Adrenal gland (tissue), 12 donors: Measurements from ENCODE around the gene NECAB2. TPM values are rescaled to one million over a fixed set of nuclear protein-coding genes. Genes with fewer than 3 reads are reported as not detected.
"Not testable (repeated sequence)": the region's sequence is repeated elsewhere in the genome, so short reads cannot be mapped to it uniquely, and the experiment has no call there.

Experiments used
- DNase-seq, 7 donors: peaks; one replicate each; pipeline ENCODE4 v3.0.0-alpha.2; 2019 to 2020
- H3K27ac ChIP-seq, 5 donors: fragments of 200-600 bp; sonication (generic) in 4 of 5; 1 replicate in 3 of 5; 2 replicates in 2 of 5; pipeline versions ENCODE4 v1.5.1 to v1.8.0; 2016 to 2020; ENCODE audit warnings: mild to moderate bottlenecking in 1 of 5
- H3K27me3 ChIP-seq: fragments of 200-600 bp; 2 replicates; pipeline ENCODE4 v1.8.0; 2021
- H3K36me3 ChIP-seq, 2 donors: fragments of 200-600 bp; replicated peaks in 1 of 2; 1 replicate in 1 of 2; 2 replicates in 1 of 2; pipeline versions ENCODE4 v1.5.1 to v1.8.0; 2018 to 2022
- H3K4me1 ChIP-seq, 2 donors: fragments of 200-600 bp; replicated peaks in 1 of 2; 1 replicate in 1 of 2; 2 replicates in 1 of 2; pipeline versions ENCODE4 v1.5.1 to v1.8.0; 2018 to 2021
- H3K4me3 ChIP-seq, 4 donors: fragments of 200-600 bp; sonication (generic) in 3 of 4; one replicate each; pipeline ENCODE4 v1.5.1; 2016 to 2018
- H3K9me3 ChIP-seq, 3 donors: fragments of 200-600 bp; sonication (generic) in 1 of 3; replicated peaks in 1 of 3; 1 replicate in 2 of 3; 2 replicates in 1 of 3; pipeline versions ENCODE4 v1.5.1 to v1.8.0; 2016 to 2021
- POLR2A ChIP-seq, 2 donors: fragments of 450-650 bp; IDR thresholded peaks; one replicate each; pipeline ENCODE4 v1.6.1; 2017; ENCODE audit warnings: antibody characterized with exemption in 2 of 2, mild to moderate bottlenecking in 2 of 2, moderate library complexity in 1 of 2
- WGBS, 4 donors: extraction: QIAGEN DNeasy Blood & Tissue Kit in 2 of 4; methylation state at CpG; one replicate each; pipeline versions ENCODE4 v1.1.5 to v1.1.7; 2013 to 2017; 5-methylcytosine and 5-hydroxymethylcytosine counted together
- intact Hi-C, 2 donors: fragments of 100-400 bp; cut with DNase I; formaldehyde crosslinking; loops; one replicate each; pipeline versions ENCODE4 v1.14.1 to v1.15.0; 2022 to 2023
- polyA plus RNA-seq, 3 donors: library from polyadenylated mRNA; stranded (reverse); fragments of 200-250 nt in 2 of 3; fragments of 350-450 nt in 1 of 3; fragmentation: Illumina TruSeq in 1 of 3; extraction: RNeasy Lipid Tissue Mini Kit (QIAGEN cat#74804) in 1 of 3; gene quantifications; one replicate each; pipeline ENCODE4 v1.2.3, GENCODE V29; 2013 to 2014
- total RNA-seq, 9 donors: library from RNA; depleted of rRNA in 4 of 9; stranded (reverse); fragments of >200 nt in 4 of 9; fragments of 120-200 nt in 1 of 9; fragmentation: NEBNext Ultra II Directional in 1 of 9; extraction: Animal tissue kit (Norgen Biotek cat#: 25700) in 1 of 9; gene quantifications; one replicate each; pipeline versions ENCODE4 v1.1.0 to v1.2.4, GENCODE V29; 2013 to 2023
- TF ChIP-seq, protein P1 (sequence below), 6 experiments: fragments of 450-650 bp in 4 of 6; fragments of 200-600 bp in 2 of 6; sonication (generic) in 1 of 6; IDR thresholded peaks; 1 replicate in 5 of 6; 2 replicates in 1 of 6; pipeline versions ENCODE4 v1.5.1 to v1.8.0; 2016 to 2021; ENCODE audit warnings: antibody characterized with exemption in 6 of 6, mild to moderate bottlenecking in 2 of 6, moderate library complexity in 1 of 6
- donor health status: healthy with polysubstance abuse.
- donor health status: Bipolar disorder and iron deficiency.
- donor health status: DM: yes; HTN: yes; CAD: no.
- donor health status: DM: no; HTN: no; CAD: no.
- donor health status: DM: no; HTN: no; CAD: no.
- donor health status: DM: yes; HTN: yes; CAD: no.

The NECAB2 gene
- total and polyA plus RNA-seq, 12 donors, result 0.14 to 2.1 (median 0.36) TPM; not detected in 3

DNA sequence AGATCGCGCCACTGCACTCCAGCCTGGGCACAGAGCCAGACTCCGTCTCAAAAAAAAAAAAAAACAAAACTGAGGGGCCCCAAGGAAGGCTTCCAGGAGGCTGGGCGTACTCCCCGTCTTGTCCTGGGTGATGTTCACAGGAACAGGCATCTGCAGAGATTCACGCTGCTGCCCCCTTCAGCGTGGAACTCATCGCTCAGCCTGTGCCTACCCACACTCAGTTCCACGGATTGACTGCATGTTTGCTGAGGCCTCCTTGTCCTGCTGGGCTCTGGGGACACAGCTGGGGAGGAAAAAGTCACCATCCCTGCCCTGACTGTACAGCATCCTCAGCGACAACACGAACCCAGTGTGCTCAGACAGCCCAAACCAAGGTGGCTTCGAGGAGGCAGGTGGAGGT, 27.9 kb upstream of the NECAB2 start:
- DNase-seq, result no peak
- no peaks in the 10 kb centered on the region for H3K27me3 ChIP-seq
- peaks cover 0 to 20% of the 10 kb centered on the region in 2 donors for H3K4me1 ChIP-seq
- no peak for TF ChIP-seq POLR2A (IDR thresholded peaks at IDR 0.05)
- TF ChIP-seq, protein P1, sequence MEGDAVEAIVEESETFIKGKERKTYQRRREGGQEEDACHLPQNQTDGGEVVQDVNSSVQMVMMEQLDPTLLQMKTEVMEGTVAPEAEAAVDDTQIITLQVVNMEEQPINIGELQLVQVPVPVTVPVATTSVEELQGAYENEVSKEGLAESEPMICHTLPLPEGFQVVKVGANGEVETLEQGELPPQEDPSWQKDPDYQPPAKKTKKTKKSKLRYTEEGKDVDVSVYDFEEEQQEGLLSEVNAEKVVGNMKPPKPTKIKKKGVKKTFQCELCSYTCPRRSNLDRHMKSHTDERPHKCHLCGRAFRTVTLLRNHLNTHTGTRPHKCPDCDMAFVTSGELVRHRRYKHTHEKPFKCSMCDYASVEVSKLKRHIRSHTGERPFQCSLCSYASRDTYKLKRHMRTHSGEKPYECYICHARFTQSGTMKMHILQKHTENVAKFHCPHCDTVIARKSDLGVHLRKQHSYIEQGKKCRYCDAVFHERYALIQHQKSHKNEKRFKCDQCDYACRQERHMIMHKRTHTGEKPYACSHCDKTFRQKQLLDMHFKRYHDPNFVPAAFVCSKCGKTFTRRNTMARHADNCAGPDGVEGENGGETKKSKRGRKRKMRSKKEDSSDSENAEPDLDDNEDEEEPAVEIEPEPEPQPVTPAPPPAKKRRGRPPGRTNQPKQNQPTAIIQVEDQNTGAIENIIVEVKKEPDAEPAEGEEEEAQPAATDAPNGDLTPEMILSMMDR (IDR thresholded peaks at IDR 0.05), result no peak
- H3K27ac ChIP-seq, result no peak overlapping the region
- no peak overlapping the region for H3K4me3 ChIP-seq
- intact Hi-C loops, result no loop called here
- no peaks in the 10 kb centered on the region for H3K36me3 ChIP-seq
- no peaks in the 10 kb centered on the region for H3K9me3 ChIP-seq
- 77 to 86% (median 80%) methylated on average over 8 to 12 of the region's 12 CpGs for WGBS, 4 donors

DNA sequence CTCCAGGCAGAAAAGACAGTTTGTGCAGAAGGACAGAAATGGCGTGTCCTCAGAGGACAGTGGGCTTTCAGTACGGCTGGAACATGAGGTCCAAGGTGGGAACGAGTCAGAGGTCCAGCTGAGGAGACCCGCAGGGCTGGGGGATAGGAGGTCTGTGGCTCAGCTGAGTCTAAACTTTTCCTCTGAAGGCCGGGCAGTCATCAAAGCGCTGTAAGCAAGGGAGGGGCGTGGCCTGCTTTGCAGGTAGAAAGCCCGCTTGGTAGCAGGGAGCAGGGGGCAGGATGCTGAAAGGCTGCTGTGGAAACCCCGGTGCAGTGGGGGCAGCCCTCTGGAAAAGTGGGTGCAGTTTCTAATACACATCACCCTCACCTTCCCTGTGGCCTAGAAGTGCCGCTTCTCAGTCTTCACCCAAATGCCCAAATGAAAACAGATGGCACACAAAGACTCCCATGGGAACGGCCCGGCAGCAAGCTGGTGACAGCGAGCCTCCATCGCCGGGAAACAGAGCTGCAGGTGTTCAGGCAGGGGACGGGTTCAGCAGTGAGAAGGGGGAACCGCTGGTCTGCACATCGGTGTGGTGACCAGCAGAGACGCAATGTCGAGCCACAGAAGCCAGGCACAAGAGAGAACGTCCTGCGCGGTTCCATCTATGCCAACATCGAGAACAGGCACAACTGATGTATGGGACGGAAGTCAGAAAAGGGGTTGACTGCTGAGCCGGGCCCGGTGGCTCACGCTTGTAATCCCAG, 27.2 kb upstream of the NECAB2 start:
- no peaks in the 10 kb centered on the region for H3K27me3 ChIP-seq
- DNase-seq, result no peak
- intact Hi-C loops, result no loop called here
- 87 to 94% (median 91%) methylated on average over 27 to 28 of the region's 28 CpGs for WGBS, 4 donors
- no peak overlapping the region for H3K4me3 ChIP-seq
- no peak overlapping the region for H3K27ac ChIP-seq
- no peaks in the 10 kb centered on the region for H3K9me3 ChIP-seq
- H3K36me3 ChIP-seq, result no peaks in the 10 kb centered on the region
- H3K4me1 ChIP-seq, result peaks cover 0 to 20% of the 10 kb centered on the region in 2 donors
- TF ChIP-seq POLR2A (IDR thresholded peaks at IDR 0.05), result no peak
- TF ChIP-seq, protein P1 (IDR thresholded peaks at IDR 0.05), result no peak

DNA sequence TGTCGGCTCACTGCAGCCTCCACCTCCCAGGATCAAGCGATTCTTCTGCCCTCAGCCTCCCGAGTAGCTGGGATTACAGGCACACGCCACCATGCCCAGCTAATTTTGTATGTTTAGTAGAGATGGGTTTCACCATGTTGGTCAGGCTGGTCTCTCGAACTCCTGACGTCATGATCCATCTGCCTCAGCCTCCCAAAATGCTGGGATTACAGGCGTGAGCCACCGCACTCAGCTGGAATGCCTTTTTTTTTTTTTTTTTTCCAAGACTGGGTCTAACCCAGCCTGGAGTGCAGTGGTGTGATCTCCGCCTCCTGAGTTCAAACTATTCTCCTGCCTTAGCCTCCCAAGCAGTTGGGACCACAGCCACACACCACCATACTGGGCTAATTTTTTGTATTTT, 26.5 kb upstream of the NECAB2 start:
- H3K36me3 ChIP-seq, DNase-seq, H3K9me3 ChIP-seq, intact Hi-C loops, H3K4me3 ChIP-seq, H3K27me3 ChIP-seq, H3K27ac ChIP-seq: not testable (repeated sequence)
- 97 to 99% (median 98%) methylated on average over 9 of the region's 9 CpGs for WGBS, 4 donors
- peaks cover 0 to 20% of the 10 kb centered on the region in 2 donors for H3K4me1 ChIP-seq

DNA sequence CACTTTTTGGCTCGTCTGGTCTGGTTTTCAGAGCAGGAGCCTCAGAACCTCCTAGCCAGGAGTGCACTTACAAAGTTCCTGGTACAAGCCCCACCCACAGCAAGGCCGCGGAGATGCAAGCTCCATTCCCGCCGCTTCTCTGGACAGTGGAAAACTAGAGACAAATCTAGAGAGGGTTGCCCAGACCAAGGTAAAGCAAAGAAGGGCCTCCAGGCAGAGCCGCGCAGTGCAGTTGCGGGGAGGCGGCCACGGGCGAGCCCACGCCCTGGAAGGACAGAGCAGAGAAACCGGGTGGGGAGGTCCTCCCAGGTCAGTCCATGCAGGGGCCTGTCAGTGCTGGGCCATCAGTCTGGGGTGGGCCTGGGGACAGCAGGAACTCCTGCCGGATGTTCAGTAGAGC, 26.0 kb upstream of the NECAB2 start:
- no peaks in the 10 kb centered on the region for H3K36me3 ChIP-seq
- H3K27ac ChIP-seq, result no peak overlapping the region
- WGBS, 4 donors, result 83 to 97% (median 90%) methylated on average over 13 to 14 of the region's 14 CpGs
- TF ChIP-seq, protein P1 (IDR thresholded peaks at IDR 0.05), result no peak
- no peak for TF ChIP-seq POLR2A (IDR thresholded peaks at IDR 0.05)
- no peaks in the 10 kb centered on the region for H3K9me3 ChIP-seq
- no peak overlapping the region for H3K4me3 ChIP-seq
- no peaks in the 10 kb centered on the region for H3K27me3 ChIP-seq
- no peak for DNase-seq
- intact Hi-C loops, result no loop called here
- peaks cover 0 to 20% of the 10 kb centered on the region in 2 donors for H3K4me1 ChIP-seq
